GM18517 (cell line): ENCODE results near the gene GPD1L.
"Not testable (repeated sequence)": the region's sequence is repeated elsewhere in the genome, so short reads cannot be mapped to it uniquely, and the experiment has no call there.

Experiments
- ATAC-seq: cut with Tn5 transposase; IDR thresholded peaks from one replicate; pipeline ENCODE4 v1.9.1; 2021; ENCODE audit warnings: mild to moderate bottlenecking, moderate library complexity; ENCODE audit not compliant: unreplicated experiment

Gene GPD1L

DNA sequence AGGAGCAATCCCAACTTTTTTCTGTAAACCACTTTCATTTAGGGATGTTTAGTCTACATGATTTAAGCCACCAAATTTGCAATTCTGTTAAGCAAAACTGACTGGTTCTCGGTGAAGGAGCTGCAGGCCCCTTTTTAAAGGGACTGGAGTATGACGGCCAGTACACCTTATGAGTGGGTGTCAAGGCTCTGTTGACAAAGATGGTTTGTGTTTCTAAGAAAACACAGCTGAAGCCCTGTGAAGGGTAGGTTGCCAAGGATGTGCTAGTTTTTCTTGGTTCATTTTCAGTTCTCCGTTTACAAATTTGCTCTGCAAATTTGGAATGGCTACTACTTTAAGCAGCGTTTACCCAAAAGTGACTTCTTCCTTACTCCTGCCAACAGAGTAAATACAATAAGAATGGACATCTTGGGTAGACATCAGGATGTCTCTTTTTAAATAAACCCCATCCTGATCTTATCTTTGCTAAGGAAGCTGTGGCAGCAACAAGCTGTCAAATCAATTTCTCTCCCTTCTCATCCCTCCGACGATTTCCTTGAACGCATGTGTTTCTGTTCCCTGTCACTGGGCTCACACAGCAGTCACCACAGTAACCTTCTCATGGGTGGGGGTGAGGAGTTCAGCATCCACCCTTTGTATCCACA lies 73.8 kb downstream of the GPD1L start:
- ATAC-seq = no peak

DNA sequence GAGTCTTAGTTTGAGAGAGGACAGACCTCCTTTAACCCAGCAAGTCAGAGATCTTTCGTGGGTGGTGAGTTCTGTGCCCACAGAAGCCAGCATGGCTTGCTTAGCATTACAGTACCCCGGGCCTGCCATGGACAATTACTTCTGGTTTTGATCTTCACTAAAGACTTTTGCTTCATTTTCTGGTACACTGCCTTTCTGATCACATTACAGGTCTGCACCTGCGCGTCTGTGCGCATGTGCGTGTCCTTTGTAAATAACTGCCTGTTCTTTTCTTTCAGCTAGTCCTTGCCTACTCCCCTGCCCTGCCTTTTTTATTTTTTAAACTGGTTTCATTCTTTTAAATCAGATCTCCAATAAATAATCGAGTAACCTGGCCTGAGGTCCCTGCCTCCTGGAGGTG lies 74.9 kb downstream of the GPD1L start:
- no peak for ATAC-seq

DNA sequence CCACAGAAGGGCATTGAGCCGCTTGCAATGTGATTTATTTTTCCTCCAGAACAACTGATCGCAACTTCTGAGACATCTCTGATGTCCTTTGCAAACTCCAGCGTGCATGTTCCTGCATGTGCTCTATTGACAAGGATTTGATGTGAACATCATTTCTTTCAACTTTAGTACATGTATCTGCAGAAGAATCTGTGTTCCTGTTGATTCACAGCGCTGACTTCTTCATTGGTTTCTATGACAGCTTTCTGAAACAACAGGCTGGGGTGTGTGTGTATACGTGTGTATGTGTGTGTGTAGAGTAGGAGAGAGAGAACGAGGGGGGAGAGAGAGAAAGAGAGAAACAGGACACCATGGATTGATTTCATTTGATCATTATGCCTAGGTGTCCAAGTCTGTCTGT lies 75.4 kb downstream of the GPD1L start:
- no peak for ATAC-seq

DNA sequence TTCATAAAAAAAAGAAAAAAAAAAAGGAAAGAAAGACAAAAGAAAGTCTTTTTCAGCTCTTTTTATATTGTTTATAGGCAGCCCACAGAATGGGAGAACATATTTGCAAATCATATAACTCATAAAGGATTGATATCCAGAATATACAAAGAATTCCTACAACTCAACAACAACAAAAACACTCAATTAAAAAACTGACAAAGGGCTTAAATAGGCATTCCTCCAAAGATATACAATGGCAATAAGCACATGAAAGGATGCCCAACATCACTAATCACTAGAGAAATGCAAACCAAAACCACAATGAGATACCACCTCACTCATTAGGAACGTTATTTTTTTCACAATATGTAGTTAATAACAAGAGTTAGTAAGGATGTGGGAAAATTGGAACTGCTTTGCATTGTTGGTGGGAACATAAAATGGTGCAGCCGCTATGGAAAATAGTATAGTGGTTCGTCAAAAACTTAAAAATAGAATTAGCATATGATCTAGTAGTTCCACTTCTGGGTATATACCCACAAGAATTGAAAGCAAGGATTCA lies 77.8 kb downstream of the GPD1L start:
- no peak for ATAC-seq

DNA sequence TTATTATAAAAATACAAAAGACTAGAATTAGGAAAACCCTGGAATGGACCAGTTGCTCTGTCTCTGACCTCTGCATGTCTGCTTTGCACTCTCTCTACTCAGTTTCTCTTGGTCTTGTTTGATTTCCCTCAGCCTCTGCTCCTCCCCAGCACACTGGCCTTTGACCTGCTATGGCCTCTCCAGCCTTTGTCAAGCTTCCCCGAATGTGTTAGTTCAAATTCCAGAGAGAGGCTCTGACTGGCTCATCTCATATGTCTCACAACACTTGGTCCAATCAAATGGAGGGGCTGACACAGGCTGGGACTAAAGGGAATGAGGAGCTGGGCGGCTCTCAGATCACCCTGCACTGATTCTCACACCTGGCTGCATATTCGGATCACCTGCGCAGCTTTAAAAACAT lies 79.7 kb downstream of the GPD1L start:
- ATAC-seq = no peak

DNA sequence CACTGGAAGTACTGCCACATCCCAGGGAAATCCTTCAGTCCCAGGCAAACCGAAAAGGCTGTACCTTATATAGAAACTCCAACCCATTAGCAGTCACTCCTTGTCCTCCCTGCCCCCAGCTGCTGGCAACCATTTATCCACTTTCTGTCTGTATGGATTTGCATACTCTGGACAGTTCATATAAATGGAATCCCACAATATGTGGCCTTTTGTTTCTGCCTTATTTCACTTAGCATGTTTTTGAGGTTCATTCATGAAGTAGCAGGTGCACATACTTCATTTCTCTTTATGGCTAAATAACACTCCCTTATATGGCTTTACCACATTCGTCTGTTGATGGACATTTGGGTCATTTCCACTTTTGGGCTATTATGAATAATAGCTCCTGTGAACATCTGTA lies 80.5 kb downstream of the GPD1L start:
- ATAC-seq = no peak

DNA sequence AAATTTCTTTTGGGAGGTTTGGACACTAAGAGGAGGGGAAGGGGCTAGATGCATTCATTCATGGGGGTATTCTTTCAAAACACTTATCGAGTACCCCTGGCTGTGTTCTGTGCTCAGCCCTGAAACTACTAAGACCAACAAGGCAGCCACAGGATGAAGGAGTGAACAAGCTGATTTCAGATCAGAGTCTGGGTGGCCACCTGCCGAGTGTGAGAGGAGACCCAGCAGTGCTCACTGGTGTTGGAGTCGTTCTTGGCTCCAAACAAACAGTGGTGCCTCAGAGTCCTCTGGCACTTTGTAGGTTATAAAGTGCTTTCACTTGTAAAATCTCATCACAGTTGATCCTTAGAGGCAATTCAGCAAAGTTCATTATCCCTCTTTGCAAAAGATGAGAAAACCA lies 83.3 kb downstream of the GPD1L start:
- ATAC-seq = no peak

DNA sequence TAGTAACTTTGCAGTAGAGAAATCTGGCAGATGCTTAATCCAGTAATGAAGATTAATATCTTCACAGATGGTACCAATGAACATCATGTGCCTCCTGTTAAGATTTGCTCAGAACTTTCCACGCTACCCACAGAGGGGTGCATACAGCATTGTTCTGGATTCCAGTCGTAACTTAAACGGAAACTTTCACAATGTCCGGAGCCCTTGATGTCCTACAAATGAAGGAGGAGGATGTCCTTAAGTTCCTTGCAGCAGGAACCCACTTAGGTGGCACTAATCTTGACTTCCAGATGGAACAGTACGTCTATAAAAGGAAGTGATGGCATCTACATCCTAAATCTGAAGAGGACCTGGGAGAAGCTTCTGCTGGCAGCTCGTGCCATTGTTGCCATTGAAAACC lies 84.1 kb downstream of the GPD1L start:
- not testable (repeated sequence) for ATAC-seq

DNA sequence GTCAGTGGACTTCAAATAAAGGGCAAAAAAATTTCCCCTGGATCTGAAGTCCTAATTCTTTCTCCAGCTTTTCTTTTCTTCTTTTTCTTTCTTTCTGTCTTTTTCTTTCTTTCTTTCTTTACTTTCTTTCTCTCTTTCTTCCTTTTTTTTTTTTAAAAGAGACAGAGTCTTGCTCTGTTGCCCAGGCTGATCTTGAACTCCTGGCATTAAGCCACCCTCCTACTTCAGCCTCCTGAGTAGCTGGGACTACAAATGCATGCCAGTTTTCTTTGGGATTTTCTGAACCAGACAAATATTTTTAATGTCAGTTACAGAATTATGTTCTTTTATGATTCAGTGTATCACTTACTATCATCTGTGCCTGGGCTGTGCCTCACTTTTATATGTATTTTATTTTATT lies 86.7 kb downstream of the GPD1L start:
- no peak for ATAC-seq

DNA sequence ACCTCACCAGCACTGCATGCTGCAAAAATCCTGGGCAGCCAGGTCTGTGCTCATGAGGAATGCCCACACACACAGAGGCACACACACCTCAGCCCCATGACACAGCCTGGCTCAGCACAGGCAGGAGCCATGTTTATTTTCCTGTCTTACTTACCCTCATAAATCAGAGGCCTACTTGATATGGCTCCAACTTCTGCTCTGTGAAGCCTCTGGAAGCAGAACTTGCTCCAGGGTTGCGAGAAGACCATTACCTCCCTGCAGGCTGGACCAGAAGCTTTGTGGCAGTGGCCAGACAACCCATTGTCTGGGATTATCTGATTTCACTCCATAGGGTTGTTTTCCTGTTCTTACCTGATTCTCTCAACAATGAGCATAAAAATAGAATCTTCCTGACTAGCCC lies 88.2 kb downstream of the GPD1L start:
- ATAC-seq = no peak

DNA sequence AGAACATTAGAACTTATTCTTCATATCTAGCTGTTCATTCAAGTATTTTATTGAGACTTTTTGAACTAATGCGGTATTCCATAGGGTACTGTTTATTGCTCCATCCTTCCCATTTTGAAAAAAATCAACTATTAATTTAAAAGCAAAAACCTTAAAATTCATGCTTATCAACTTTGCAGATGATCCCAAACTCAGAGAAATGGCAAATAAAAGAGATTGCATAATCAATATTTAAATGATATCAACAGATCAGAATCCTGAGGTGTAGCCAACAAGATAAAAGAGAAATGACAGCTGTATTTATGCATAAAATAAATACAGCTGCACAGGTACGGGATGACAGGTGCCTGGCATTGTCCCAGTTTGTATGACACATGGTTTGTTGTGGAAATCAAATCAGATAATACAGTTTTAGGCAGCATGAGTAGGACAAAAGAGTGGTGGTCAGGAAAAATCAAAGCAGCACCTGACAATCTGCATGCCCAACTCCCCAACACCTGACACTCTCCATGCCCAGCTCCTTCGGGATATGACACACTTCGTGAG lies 89.6 kb downstream of the GPD1L start:
- ATAC-seq = no peak

DNA sequence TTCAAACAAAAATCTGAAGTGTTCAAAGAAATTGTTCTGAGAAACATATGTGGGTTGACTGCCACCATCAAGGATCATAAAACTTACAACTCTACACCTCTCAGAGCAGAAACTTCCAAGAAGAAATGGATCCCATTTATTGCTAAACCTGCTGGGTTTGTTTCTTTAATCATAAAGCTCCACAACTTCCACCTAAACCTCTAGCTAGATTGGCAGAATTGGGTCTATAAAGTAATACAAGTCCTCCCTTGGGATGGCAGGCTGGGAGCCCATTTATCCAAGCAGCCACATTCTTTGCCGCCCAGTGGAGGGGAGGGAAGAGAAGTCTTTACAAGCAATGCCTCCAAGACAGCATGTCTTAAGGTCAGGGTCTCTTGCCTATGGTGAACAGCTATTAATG lies 91.6 kb downstream of the GPD1L start:
- no peak for ATAC-seq

DNA sequence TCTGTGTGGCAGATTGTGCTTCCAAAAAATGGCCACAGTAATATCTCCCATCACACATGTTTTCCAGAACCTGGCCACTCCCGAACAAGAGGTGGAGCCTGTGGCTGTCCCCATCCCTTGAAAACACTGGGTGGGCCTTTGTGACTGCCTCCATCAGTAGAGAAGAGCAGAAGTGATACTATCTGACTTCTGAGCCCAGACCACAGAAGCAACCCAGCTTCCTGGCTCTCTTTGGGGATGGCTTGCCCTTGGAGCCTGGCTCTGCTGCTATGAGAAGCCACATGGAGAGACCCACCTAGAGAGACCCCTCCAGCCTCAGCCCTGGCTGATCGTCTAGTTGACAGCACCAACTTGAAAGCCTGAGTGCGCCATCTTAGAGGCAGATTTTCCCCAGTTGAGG lies 92.3 kb downstream of the GPD1L start:
- ATAC-seq = no peak

DNA sequence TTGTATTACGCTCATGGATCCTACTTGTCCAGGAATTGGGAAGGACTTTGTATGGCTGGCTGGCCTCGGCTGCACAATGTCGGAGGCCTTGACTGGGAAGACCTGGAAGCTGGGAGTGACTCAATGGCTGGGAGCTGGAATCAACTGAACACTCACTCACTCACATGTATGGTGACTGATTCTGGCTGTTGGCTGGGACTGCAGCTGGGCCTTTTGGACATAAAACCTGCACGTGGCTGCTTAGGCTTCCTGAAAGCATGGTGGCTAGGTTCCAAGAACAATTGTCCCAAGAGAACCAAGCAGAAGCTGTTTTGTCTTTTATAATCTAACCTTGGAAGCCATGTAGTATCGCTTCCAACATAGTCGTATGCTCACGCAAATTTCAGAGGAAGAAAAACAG lies 94.1 kb downstream of the GPD1L start:
- no peak for ATAC-seq

DNA sequence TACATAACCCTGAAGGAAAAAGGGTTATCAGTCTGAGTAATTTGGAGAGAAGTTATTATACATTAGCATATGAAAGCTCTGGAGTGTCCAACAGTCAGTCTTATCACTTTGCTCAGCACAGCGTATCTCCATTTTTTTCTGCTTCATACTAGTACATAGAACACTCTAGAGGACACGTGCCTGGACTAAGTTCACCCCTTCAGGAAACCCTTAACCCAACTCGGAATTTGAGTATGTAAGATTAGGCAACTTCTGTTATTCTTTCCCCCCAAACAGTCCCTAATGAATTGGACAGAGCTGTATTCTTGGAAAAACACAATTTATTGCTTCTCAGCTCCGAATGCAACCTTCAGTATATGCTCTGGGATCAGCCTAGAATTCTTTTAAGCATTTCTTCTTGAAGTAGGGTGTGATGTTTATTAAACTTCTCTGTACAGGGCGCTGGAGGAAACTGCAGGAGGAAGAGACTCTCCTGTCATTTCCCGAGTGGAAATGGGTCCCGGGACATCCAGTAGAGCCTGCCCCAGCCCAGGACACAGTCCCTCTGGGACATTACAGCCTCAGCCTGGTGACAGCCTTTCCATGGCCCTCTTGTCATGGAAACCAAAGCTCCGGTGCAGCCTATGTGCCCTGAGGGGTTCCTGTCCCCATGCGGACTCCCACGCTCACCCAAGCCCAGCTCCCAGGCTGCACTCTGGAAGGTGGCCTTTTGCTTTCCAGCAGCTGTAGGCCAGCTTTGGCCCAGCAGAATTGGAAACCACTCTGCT lies 94.8 kb downstream of the GPD1L start:
- ATAC-seq = no peak

DNA sequence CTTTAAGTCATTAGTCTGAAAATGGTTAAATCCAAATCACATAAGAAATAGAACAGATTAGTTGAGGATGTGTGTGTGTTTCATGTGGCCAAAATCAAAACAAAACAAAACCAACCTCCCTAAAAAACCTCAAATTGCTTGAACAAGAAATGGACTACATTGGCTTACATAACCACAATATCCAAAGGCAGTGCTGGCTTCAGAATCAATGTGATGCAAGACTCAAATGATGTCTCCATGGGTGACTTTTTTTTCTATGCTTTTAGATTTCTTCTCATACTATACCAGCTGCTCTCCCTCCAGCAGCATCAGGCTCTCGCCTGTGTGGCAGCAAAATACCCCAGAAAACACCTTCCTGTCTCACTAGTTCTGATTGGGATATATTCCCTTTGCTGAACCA lies 96.1 kb downstream of the GPD1L start:
- ATAC-seq = no peak

DNA sequence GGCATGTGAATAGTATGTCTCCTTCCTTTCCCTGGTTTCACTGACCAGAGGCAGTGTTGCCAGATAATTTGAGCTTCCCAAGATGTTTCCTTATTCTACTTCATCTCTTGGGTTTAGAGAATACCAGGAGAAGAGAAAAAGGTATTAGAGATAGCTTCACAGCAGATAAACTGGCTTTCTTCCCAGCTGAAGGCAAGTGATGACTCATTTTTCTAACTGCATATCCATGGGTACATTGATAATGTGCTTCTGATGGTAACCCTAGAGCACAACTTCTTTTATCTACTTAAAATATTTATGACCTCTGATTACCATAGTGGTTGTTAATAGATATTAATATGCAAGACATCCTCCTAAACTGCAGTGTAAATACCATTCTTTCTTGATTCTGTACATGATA lies 97.4 kb downstream of the GPD1L start:
- no peak for ATAC-seq

DNA sequence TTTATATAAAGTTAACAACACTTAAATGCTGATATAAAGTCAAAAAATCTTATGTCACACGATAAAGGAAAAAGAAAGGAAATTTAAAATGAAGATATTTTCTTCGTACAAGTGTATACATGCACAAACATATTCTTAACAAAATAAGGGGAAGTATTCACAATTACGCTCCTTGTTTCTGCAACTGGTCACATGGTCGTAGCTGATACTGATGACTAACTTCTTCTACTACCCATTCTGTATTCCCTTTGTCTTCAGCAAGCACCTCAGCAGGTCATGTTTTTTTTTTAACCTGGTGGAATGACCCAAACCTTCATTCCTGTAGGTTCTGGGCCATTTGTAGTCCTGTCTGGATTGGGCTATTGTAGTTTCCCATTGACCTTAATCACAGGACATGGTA lies 102.0 kb downstream of the GPD1L start:
- ATAC-seq = no peak

DNA sequence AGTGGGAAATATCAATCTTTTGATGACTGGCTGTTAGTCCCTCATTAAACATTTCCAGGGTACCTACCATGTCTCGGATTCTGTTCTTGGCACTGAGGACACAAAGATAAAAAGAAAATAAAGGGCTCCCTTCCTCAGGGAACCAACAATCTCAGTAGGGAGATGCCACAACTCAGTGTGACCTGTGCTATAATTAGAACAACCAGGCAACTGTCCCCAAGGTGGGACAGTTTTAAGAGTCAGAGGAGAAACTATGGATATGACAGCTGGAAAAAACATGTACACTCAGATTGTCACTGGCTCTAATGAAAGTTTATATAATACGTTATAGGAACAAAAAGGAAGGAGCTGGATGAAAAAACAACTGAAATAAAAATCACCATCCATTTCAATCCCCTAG lies 108.8 kb downstream of the GPD1L start:
- ATAC-seq = no peak

DNA sequence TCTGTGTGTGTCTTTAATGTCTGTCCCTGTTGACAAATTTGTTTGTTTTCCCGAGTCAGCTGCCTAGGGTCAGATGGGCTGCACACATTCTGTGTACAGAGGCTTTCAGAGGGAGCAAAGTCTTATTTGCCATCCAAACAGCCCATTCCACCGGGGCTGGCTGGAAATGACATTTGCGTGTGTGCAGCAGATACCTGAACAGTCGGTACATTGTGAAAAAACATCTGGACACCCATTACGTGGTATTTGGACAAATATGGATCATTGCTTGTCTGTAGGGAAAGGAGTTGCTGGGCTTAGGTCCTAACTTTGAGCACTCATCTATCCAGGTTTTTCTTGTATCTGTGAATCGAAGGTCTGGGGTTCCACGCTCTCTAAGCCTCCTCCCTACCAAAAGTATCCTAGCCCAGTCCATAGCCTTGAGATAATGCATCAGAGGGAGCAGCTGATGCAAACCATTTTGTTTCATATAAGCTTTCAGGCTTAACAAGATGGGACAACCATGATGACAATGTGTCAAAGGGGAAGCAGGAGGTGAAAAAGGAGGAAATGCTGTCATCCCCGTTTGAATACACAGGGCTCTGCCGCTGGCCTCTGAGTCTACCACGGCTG lies 109.9 kb downstream of the GPD1L start:
- no peak for ATAC-seq

DNA sequence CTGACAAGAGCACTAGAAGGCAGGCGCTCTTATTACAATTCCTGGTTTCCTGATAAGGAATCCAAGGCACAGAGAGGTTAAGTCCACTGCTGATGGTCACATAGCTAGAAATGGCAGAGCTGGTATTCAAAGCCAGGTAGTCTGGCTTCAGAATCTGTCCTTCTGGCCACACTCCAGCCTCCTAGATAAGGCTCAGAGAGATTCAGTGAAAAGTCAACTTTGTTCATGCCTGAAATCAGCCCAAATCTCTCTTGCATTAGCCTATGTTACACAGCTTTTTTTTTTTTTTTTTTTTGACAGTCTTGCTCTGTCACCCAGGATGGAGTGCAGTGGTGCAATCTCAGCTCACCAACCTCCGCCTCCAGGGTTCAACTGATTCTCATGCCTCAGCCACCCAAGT lies 110.9 kb downstream of the GPD1L start:
- no peak for ATAC-seq
